K562 (cell line): ENCODE results near the gene PRR15L. TPM values are rescaled to one million over a fixed set of nuclear protein-coding genes. Genes with fewer than 3 reads are reported as not detected.
A peak's percentile ranks its signal among the peaks of the same experiment; 100 is the strongest.

Source experiments
- ATAC-seq: fragments of 200-7000 bp; cut with Tn5 transposase; 3 replicates; pipeline ENCODE4 v1.9.1; 2020; ENCODE audit warnings: moderate library complexity
- BruUV-seq: library from RNA; stranded (reverse); fragments of 400-500 nt; replicated peaks from 2 replicates; lab custom pipeline; 2021; lab: Mats Ljungman, UMichigan
- CTCF ChIA-PET: fragments of 300-600 bp; formaldehyde crosslinking; extraction: SDS; loops from one replicate; lab custom pipeline; 2021; ENCODE audit warnings: low intra/inter-chr PET ratio; lab: Yijun Ruan, JAX
- POLR2A ChIA-PET: fragments of 300-600, 350-650 bp; sonication (Branson Sonifier 250); formaldehyde crosslinking; extraction: SDS; loops from one replicate; lab custom pipeline; 2021; ENCODE audit warnings: antibody characterized with exemption, inconsistent platforms; lab: Yijun Ruan, JAX
- DNase-seq, 4 experiments: peaks; one replicate each; pipeline versions ENCODE4 v3.0.0 to v3.0.0-alpha.2; 2011 to 2018; ENCODE audit warnings: low spot score in 3 of 4, mixed read lengths in 3 of 4; ENCODE audit errors: extremely low read depth in 1 of 4
- FAIRE-seq: peaks from 2 replicates; lab custom pipeline; 2011; peaks lifted over from hg19 to GRCh38; lab: Jason Lieb, UNC
- H2AFZ ChIP-seq: 2 replicates; pipeline ENCODE4 v1.6.0; 2011; ENCODE audit warnings: low read depth, low read length, control low read depth, inconsistent platforms
- H3K27ac ChIP-seq: fragments of 200-600 bp; 3 replicates; pipeline ENCODE4 v1.8.0; 2011; ENCODE audit warnings: low read depth, mild to moderate bottlenecking, control low read depth, inconsistent platforms, low read length, moderate library complexity, mixed read lengths; ENCODE audit errors: extremely low read depth
- H3K27me3 ChIP-seq, 2 experiments: fragments of 300-600 bp in 1 of 2; 2 replicates in 1 of 2; 3 replicates in 1 of 2; pipeline versions ENCODE4 v1.6.0 to v1.8.0; 2011; ENCODE audit warnings: inconsistent platforms in 2 of 2, low read length in 2 of 2, mild to moderate bottlenecking in 1 of 2, mixed read lengths in 1 of 2, moderate library complexity in 1 of 2; ENCODE audit not compliant: control insufficient read depth in 2 of 2, insufficient read depth in 2 of 2
- H3K36me3 ChIP-seq: fragments of 300-600 bp; 3 replicates; pipeline ENCODE4 v1.8.0; 2011; ENCODE audit warnings: mild to moderate bottlenecking, low read length, inconsistent platforms; ENCODE audit not compliant: control insufficient read depth, insufficient read depth
- H3K4me1 ChIP-seq, 2 experiments: fragments of 200-600 bp in 1 of 2; replicated peaks in 1 of 2; 2 replicates in 1 of 2; 3 replicates in 1 of 2; pipeline versions ENCODE4 v1.5.1 to v1.8.0; 2011; ENCODE audit warnings: inconsistent platforms in 2 of 2, low read length in 2 of 2, mild to moderate bottlenecking in 1 of 2, mixed read lengths in 1 of 2, moderate library complexity in 1 of 2; ENCODE audit not compliant: control insufficient read depth in 2 of 2, insufficient read depth in 2 of 2
- H3K4me2 ChIP-seq: 2 replicates; pipeline ENCODE4 v1.6.1; 2011; ENCODE audit warnings: low read length, control low read depth, inconsistent platforms, mixed read lengths; ENCODE audit not compliant: insufficient read depth
- H3K4me3 ChIP-seq: fragments of 200-600 bp; sonication (generic), shearing (Covaris generic); 2 replicates; pipeline ENCODE4 v1.5.1; 2016; ENCODE audit warnings: control low read depth, inconsistent platforms
- H3K79me2 ChIP-seq: fragments of 200-600 bp; 3 replicates; pipeline ENCODE4 v1.8.0; 2011; ENCODE audit warnings: low read length, inconsistent platforms; ENCODE audit not compliant: control insufficient read depth, insufficient read depth
- H3K9ac ChIP-seq, 2 experiments: 2 replicates each; pipeline versions ENCODE4 v1.6.0 to v1.6.1; 2011; ENCODE audit warnings: low read depth in 2 of 2, low read length in 2 of 2, control low read depth in 1 of 2, inconsistent platforms in 1 of 2, mild to moderate bottlenecking in 1 of 2, mixed read lengths in 1 of 2; ENCODE audit not compliant: insufficient read depth in 1 of 2
- H3K9me1 ChIP-seq: one replicate; pipeline ENCODE4 v1.6.0; 2011; ENCODE audit warnings: inconsistent platforms, mild to moderate bottlenecking, low read length, moderate library complexity; ENCODE audit not compliant: control insufficient read depth, insufficient read depth
- H3K9me3 ChIP-seq: replicated peaks from 2 replicates; pipeline ENCODE4 v1.5.1; 2011; ENCODE audit warnings: low read depth, low read length, inconsistent platforms; ENCODE audit not compliant: control insufficient read depth, insufficient read depth
- H4K20me1 ChIP-seq: replicated peaks from 2 replicates; pipeline ENCODE4 v1.6.1; 2011; ENCODE audit warnings: low read length, inconsistent platforms, mixed read lengths; ENCODE audit not compliant: control insufficient read depth, insufficient read depth
- ETS1 ChIP-seq: conservative IDR thresholded peaks from 2 replicates; pipeline ENCODE4 v1.6.1; 2011; ENCODE audit warnings: low read depth, mild to moderate bottlenecking, low read length; ENCODE audit not compliant: control insufficient read depth
- PBX2 ChIP-seq, 2 experiments: IDR thresholded peaks in 1 of 2; conservative IDR thresholded peaks in 1 of 2; 2 replicates each; pipeline ENCODE4 v1.6.1; 2016; ENCODE audit warnings: low read depth in 2 of 2, mild to moderate bottlenecking in 1 of 2, missing compliant biosample characterization in 1 of 2, missing genetic modification characterization in 1 of 2, moderate library complexity in 1 of 2
- WGBS: fragments of 100-300 bp; shearing (Covaris generic); methylation state at CpG from one replicate; pipeline ENCODE4 v1.1.6; 2016; ENCODE audit warnings: low coverage, mixed read lengths; ENCODE audit not compliant: insufficient coverage; ENCODE audit errors: missing lambda C conversion rate; 5-methylcytosine and 5-hydroxymethylcytosine counted together
- in situ Hi-C: fragments of 300-500 bp; cut with MboI; formaldehyde crosslinking; loops from 4 replicates; pipeline ENCODE4 v1.15.0; 2018; ENCODE audit warnings: inconsistent platforms, mixed read lengths
- intact Hi-C: fragments of 100-400 bp; cut with micrococcal nuclease; formaldehyde crosslinking; loops from 2 replicates; pipeline ENCODE4 v1.14.2; 2022
- polyA plus RNA-seq, 8 experiments: library from polyadenylated mRNA; depleted of rRNA in 4 of 8; stranded (reverse) in 5 of 8; unstranded in 3 of 8; fragments of >200 nt; fragmentation: Nextera tagmentation in 2 of 8; fragmentation: Illumina TruSeq in 1 of 8; extraction: Ambion mirVana in 2 of 8; extraction: Trizol in 1 of 8; gene quantifications; 2 replicates each; pipeline versions ENCODE4 v1.2.1 to v1.2.3, GENCODE V29; 2011 to 2014; ENCODE audit warnings: inconsistent platforms in 1 of 8, missing spikeins in 1 of 8
- total RNA-seq, 7 experiments: library from RNA; depleted of rRNA in 6 of 7; stranded (reverse); fragments of >200 nt in 6 of 7; fragmentation: Illumina TruSeq in 2 of 7; extraction: Trizol in 2 of 7; gene quantifications; 2 replicates each; pipeline versions ENCODE4 v1.2.1 to v1.2.3, GENCODE V29; 2011 to 2021; ENCODE audit warnings: low replicate concordance in 1 of 7

PRR15L gene
- total and polyA plus RNA-seq, 9 of the 15 experiments (the other 6 are each of a cell fraction or from before 2014, with no cell fraction given) = 0.03 TPM; not detected in 8

- WGBS = 68% methylated on average over 14 of the region's 17 CpGs
- Histone ChIP-seq H3K27ac (no peak overlapping the region), H3K4me2 (no peak overlapping the region), H3K79me2 (no peaks in the 10 kb centered on the region), H3K9ac (0 out of 4 replicates have a peak overlapping the region, but pooled peaks of 1 of the 2 experiments have one; percentile 73), H2AFZ (no peak overlapping the region), H3K4me3 (no peak overlapping the region), H3K27me3 (no peaks in the 10 kb centered on the region), H3K36me3 (peaks cover 20% of the 10 kb centered on the region; the same call in 2 of the 3 replicates), H4K20me1 (peaks cover 7% of the 10 kb centered on the region; the same call in 1 of the 2 replicates), H3K9me1 (peaks cover 4% of the 10 kb centered on the region), H3K9me3 (no peaks in the 10 kb centered on the region), H3K4me1 (peaks cover 32 to 40% of the 10 kb centered on the region in 2 experiments)
- FAIRE-seq (no peak), DNase-seq (no peak), ATAC-seq (no peak)
- ChIA-PET POLR2A (interaction anchor here (0.7 to 1.5 kb wide), 4 partner anchors 8 to 16 kb away, joined by 3 to 7 read pairs (median 4); partner anchors contain the start of gene CDK5RAP3), CTCF (no interaction called here)
- intact Hi-C loops (no loop called here), in situ Hi-C loops (no loop called here)
- BruUV-seq = no TSS peak
- no peak for TF ChIP-seq ETS1
- TF ChIP-seq PBX2 (CRISPR knock-in tag; IDR thresholded peaks at IDR 0.05; ENCODE audit: low read depth) = no peak
- 0 out of 2 replicates have a peak, but pooled peaks have one; percentile 36 for TF ChIP-seq PBX2 (tag; conservative IDR thresholded peaks at IDR 0.05; ENCODE audit: low read depth)
Measured at GRCh38 chr17:47987240-47987835, 29.7 kb upstream of the PRR15L start.
